Right cardiac atrium (tissue), 5 donors: ENCODE measurements around the gene KRTAP4-11. TPM values are rescaled to one million over a fixed set of nuclear protein-coding genes. Genes with fewer than 3 reads are reported as not detected.
"Not testable (repeated sequence)": the region's sequence is repeated elsewhere in the genome, so short reads cannot be mapped to it uniquely, and the experiment has no call there.

Experiments
- ATAC-seq, 2 donors: fragments of 200-7000 bp; cut with Tn5 transposase; one replicate each; pipeline versions ENCODE4 v1.8.0 to v1.9.1; 2020; ENCODE audit warnings: moderate library complexity in 2 of 2, mild to moderate bottlenecking in 1 of 2
- DNase-seq, 3 donors: peaks; one replicate each; pipeline ENCODE4 v3.0.0-alpha.2; 2020
- H3K27ac ChIP-seq: one replicate; pipeline ENCODE4 v1.5.1; 2013; ENCODE audit warnings: mild to moderate bottlenecking, low read length, control low read depth, moderate library complexity
- H3K27me3 ChIP-seq: one replicate; pipeline ENCODE4 v1.6.1; 2013; ENCODE audit not compliant: control insufficient read depth, insufficient read depth
- H3K4me1 ChIP-seq: one replicate; pipeline ENCODE4 v1.6.1; 2013; ENCODE audit warnings: low read length; ENCODE audit not compliant: control insufficient read depth, insufficient read depth
- H3K4me3 ChIP-seq: one replicate; pipeline ENCODE4 v1.5.1; 2013; ENCODE audit warnings: low read length, control low read depth
- H3K9me3 ChIP-seq: one replicate; pipeline ENCODE4 v1.6.1; 2013; ENCODE audit warnings: low read length; ENCODE audit not compliant: control insufficient read depth
- WGBS: extraction: QIAGEN DNeasy Blood & Tissue Kit; methylation state at CpG from one replicate; pipeline ENCODE4 v1.1.7; 2013; 5-methylcytosine and 5-hydroxymethylcytosine counted together
- intact Hi-C, 4 donors: fragments of 100-400 bp; cut with DNase I; formaldehyde crosslinking; loops; one replicate each; pipeline versions ENCODE4 v1.11.0 to v1.14.0; 2022 to 2023
- polyA plus RNA-seq: library from polyadenylated mRNA; stranded (reverse); fragments of 200-250 nt; gene quantifications from one replicate; pipeline ENCODE4 v1.2.3, GENCODE V29; 2013
- total RNA-seq, 4 donors: library from RNA; stranded (reverse); fragmentation: NEBNext Ultra II Directional; extraction: Animal tissue kit (Norgen Biotek cat#: 25700); gene quantifications; one replicate each; pipeline ENCODE4 v1.2.1, GENCODE V29; 2021
- donor health status: healthy with polysubstance abuse.
- donor health status: DM: no; HTN: yes; CAD: no.
- donor health status: DM: no; HTN: no; CAD: no.
- donor health status: DM: no; HTN: yes; CAD: no; lungs with severe emphysema.
- donor health status: DM: yes; HTN: yes; CAD: no.

KRTAP4-11 gene
- total and polyA plus RNA-seq, 5 donors: not detected

DNA sequence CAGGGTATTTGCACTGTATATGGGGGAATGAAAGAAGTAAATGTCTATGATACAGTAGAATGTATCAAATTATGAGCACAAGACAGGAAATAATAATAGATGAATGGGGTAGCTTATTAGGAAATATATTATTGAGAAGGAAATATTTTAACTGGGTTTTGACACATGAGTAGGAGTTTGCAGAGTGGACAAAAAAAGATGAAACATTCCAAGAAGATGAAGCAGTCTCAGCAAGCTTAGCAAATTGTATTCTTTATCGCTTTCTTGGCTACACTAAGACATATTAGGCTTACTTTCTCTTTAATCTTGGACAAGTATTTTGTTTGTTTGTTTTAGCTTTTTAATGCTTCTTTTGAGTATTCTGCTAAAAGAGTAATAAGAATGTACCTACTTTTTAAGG is 14.3 kb downstream of the KRTAP4-11 start:
- Histone ChIP-seq H3K4me3 (no peak overlapping the region), H3K27ac (no peak overlapping the region), H3K4me1 (no peaks in the 10 kb centered on the region), H3K27me3 (no peaks in the 10 kb centered on the region), H3K9me3 (no peaks in the 10 kb centered on the region)
- ATAC-seq (no peak), DNase-seq (no peak)
- WGBS: 91% methylated on average over 1 of the region's 1 CpG
- intact Hi-C loops: no loop called here

- Histone ChIP-seq H3K4me3 (no peak within 1 kb of the TSS), H3K27ac (no peak within 1 kb of the TSS), H3K4me1 (no peaks in the 10 kb centered on the region), H3K27me3 (no peaks in the 10 kb centered on the region), H3K9me3 (no peaks in the 10 kb centered on the region)
- no peak for ATAC-seq
- WGBS: 45% methylated on average over 10 of the region's 10 CpGs
- DNase-seq: no peak
- intact Hi-C loops: no loop called here
These were observed 16.4 kb downstream of the KRTAP4-11 start, which contains the start of gene KRTAP4-16 for GRCh38 chr17:41101586-41102259. Gene KRTAP4-16, minus strand, starts transcription at chr17:41102209. Its CDS starts 0 bp downstream, at chr17:41102209.

DNA sequence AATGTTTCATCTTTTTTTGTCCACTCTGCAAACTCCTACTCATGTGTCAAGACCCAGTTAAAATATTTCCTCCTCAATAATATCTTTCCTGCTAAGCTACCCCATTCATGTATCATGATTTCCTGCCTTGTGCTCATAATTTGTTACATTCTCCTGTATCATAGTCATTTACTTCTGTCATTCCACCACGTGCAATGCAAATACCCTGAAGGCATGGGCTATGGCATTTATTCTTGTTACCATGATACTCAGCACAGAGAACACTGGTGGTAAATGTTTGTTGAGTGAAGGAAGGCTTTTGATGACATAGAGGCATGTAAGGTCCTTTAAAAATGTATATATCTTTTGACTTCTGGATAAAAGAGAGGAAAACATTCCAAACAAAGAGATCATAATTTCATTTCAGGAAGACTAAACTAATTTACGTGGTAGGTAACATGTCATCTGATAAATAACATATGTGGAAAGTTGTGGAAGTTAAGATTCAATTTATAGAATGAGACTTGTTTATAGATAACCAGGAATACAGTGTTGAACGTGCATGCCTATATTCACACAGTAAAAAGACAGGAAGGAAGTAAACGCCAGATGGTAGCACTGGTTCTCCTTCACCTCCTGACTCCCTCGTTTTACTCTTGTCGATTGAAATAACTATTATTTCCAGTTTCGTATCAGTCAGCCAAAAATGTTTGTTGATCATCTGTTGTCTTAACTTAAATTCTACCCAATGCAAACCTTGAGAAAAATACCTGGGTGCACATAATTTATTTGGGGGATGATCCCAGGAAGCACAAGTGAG is 18.3 kb downstream of the KRTAP4-11 start:
- H3K27ac ChIP-seq, DNase-seq, H3K9me3 ChIP-seq, H3K4me1 ChIP-seq, ATAC-seq, intact Hi-C loops, H3K27me3 ChIP-seq, H3K4me3 ChIP-seq: not testable (repeated sequence)
- WGBS: 48% methylated on average over 7 of the region's 7 CpGs

- H3K27me3 ChIP-seq: no peaks in the 10 kb centered on the region
- no peak overlapping the region for H3K4me3 ChIP-seq
- DNase-seq: no peak
- intact Hi-C loops: no loop called here
- no peaks in the 10 kb centered on the region for H3K9me3 ChIP-seq
- H3K27ac ChIP-seq: no peak overlapping the region
- no peak for ATAC-seq
- WGBS: 81% methylated on average over 6 of the region's 6 CpGs
- no peaks in the 10 kb centered on the region for H3K4me1 ChIP-seq
These were observed 19.7 kb downstream of the KRTAP4-11 start for GRCh38 chr17:41098481-41098880.

- H3K4me3 ChIP-seq: no peak within 1 kb of the TSS
- no peak for DNase-seq
- 58% methylated on average over 4 of the region's 4 CpGs for WGBS
- no peaks in the 10 kb centered on the region for H3K27me3 ChIP-seq
- no peak within 1 kb of the TSS for H3K27ac ChIP-seq
- intact Hi-C loops: no loop called here
- no peaks in the 10 kb centered on the region for H3K4me1 ChIP-seq
- no peak for ATAC-seq
- no peaks in the 10 kb centered on the region for H3K9me3 ChIP-seq
These were observed 20.1 kb downstream of the KRTAP4-11 start, which contains the start of gene KRTAP4-8 for GRCh38 chr17:41098042-41098441. Gene KRTAP4-8, minus strand, starts transcription at chr17:41098142. Its CDS starts 58 bp downstream, at chr17:41098084.

- DNase-seq (no peak), ATAC-seq (no peak)
- H3K4me3 ChIP-seq: no peak overlapping the region
- intact Hi-C loops: no loop called here
- no peaks in the 10 kb centered on the region for H3K9me3 ChIP-seq
- H3K27me3 ChIP-seq: no peaks in the 10 kb centered on the region
- H3K4me1 ChIP-seq: no peaks in the 10 kb centered on the region
- no peak overlapping the region for H3K27ac ChIP-seq
- 74% methylated on average over 7 of the region's 7 CpGs for WGBS
These were observed 22.1 kb downstream of the KRTAP4-11 start for GRCh38 chr17:41096055-41096454.

- H3K4me3 ChIP-seq, DNase-seq, H3K9me3 ChIP-seq, intact Hi-C loops, H3K27me3 ChIP-seq, ATAC-seq, H3K27ac ChIP-seq, H3K4me1 ChIP-seq: not testable (repeated sequence)
- 63% methylated on average over 4 of the region's 4 CpGs for WGBS
These were observed 29.3 kb downstream of the KRTAP4-11 start for GRCh38 chr17:41088760-41089352.

DNA sequence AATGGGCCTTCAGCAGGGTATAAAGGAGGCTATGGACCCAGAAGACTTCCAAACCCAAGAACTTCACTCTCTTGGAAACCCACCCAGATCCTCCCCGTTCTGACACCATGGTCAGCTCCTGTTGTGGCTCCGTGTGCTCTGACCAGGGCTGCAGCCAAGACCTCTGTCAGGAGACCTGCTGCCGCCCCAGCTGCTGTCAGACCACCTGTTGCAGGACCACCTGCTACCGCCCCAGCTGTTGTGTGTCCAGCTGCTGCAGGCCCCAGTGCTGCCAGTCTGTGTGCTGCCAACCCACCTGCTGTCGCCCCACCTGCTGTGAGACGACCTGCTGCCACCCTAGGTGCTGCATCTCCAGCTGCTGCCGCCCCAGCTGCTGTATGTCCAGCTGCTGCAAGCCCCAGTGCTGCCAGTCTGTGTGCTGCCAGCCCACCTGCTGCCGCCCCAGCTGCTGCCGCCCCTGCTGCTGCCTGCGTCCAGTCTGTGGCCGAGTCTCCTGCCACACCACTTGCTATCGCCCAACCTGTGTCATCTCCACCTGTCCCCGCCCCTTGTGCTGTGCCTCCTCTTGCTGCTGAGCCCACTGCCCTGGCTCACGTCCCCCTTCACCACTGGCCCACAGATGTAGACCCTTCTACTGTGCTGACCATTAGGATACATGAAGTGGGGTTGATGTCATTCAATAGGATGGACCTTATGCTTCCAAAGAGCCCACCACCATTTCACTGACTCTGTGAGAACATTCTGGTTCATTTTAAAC is 33.9 kb downstream of the KRTAP4-11 start, which contains the start of gene KRTAP4-7:
TSS of gene KRTAP4-7 (plus strand) at position 51 of the 757 bp plus-strand sequence. CDS start at position 108, 57 bp downstream.
- H3K9me3 ChIP-seq, H3K4me1 ChIP-seq, ATAC-seq, H3K4me3 ChIP-seq, H3K27me3 ChIP-seq, intact Hi-C loops, H3K27ac ChIP-seq, DNase-seq: not testable (repeated sequence)
- 77% methylated on average over 14 of the region's 14 CpGs for WGBS

GRCh38 chr17:41083427-41083826 is 34.7 kb downstream of the KRTAP4-11 start:
- DNase-seq, H3K4me3 ChIP-seq, H3K9me3 ChIP-seq, H3K4me1 ChIP-seq, H3K27ac ChIP-seq, intact Hi-C loops, ATAC-seq, H3K27me3 ChIP-seq: not testable (repeated sequence)
- WGBS: 72% methylated on average over 2 of the region's 2 CpGs

DNA sequence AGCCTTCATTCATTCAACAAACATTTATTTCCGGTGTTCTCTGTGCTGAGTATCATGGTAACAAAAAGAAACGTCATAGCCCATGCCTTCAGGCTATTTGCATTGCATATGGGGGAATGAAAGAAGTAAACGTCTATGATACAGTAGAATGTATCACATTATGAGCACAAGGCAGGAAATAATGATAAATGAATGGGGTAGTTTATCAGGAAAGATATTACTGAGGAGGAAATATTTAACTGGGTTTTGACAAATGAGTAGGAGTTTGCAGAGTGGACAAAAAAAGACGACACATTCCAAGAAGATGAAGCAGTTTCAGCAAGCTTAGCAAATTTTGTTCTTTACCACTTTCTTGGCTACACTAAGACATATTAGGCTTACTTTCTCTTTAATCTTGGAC is 35.5 kb downstream of the KRTAP4-11 start:
- no peak for ATAC-seq
- no peak overlapping the region for H3K27ac ChIP-seq
- no peak overlapping the region for H3K4me3 ChIP-seq
- DNase-seq: no peak
- H3K9me3 ChIP-seq: no peaks in the 10 kb centered on the region
- H3K27me3 ChIP-seq: no peaks in the 10 kb centered on the region
- 56% methylated on average over 4 of the region's 4 CpGs for WGBS
- H3K4me1 ChIP-seq: no peaks in the 10 kb centered on the region
- intact Hi-C loops: no loop called here
